ENCODE measurements around the gene HLTF.
"Not testable (repeated sequence)": the region's sequence is repeated elsewhere in the genome, so short reads cannot be mapped to it uniquely, and the experiment has no call there.

HLTF gene

GRCh38 chr3:149015393-149015792 is 70.9 kb downstream of the HLTF start:
- DNase-seq = no peak

GRCh38 chr3:149013726-149014125 is 72.6 kb downstream of the HLTF start:
- no peak for DNase-seq

- no peak for DNase-seq
Observed at GRCh38 chr3:149011676-149012075, 74.7 kb downstream of the HLTF start.

GRCh38 chr3:149010966-149011365 is 75.4 kb downstream of the HLTF start:
- DNase-seq = no peak

DNA sequence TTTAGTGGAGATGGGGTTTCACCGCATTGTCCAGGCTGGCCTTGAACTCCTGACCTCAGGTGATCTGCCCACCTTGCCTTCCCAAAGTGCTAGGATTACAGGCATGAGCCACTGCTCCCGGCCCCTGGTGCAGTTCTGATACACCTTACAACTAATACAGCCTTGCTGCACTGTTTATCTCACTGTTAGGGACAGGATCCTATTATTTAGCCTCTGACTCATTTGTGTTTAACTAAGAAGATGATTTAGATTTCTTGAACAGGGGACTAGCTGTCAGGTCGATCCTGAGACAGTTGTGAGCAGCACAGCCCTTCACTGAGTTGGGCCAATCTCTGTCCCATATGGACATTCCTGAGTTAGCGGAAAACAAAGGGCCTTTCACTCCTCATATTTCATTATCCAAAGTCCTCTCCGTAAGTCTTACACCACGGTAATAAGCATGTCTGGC is 75.8 kb downstream of the HLTF start:
- DNase-seq = no peak

DNA sequence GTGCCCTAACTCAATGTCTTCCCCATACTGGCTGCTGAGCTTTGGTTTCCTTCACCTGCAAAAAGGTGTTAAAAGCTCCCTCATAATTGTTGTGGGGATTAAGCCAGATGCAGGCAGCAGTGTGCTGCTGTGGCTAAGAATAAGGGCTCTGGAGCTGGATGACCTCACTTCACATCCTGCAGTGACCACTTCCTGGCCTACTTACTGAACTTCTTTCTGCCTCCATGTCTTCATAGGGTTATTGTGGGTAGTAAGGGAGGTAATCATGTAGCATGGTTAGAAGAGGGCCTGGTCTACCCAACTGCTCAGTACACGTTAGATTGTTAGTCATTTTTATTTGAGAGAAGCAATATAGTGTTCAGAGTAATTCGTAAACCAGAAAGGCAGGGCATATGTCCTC is 76.6 kb downstream of the HLTF start:
- DNase-seq = no peak

GRCh38 chr3:149007567-149008257 is 78.6 kb downstream of the HLTF start:
- DNase-seq = no peak

DNA sequence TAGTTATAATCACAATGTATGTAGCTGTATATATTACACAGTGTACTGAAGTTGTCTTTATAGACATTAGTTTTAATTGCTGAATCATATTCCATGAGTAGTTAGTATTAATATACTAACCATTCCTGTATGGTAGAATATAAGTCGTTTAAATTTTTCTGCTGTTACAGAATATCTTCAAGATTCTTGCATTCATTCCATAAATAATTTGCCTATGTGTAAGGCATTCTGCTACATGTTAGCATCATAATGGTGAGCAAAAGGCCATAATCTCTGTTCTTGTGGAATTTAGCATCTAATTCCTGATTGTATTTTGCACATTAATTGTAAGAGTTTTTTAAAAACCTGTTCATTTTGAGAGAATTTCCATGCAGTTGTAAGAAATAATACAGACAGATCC is 80.9 kb downstream of the HLTF start:
- DNase-seq = no peak

DNA sequence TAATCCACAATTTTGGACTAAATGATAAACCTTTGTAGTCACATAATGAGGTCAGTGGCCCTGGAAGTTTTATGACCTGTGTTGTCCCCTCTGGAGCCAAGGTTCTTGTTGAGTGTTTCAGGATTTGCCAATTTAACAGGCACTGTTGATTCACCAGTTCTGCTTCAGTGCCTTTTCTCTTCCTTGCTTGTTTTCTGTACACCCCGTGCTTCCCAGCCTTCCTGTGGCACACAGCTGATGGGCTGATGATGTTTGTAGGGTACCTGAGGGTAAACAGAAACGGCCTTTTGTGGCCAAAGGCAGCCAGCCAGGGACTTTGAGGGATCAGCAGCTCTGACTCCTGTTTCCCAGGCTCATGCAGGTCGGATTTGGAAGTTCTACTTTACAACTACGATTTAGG is 81.7 kb downstream of the HLTF start:
- no peak for DNase-seq

DNA sequence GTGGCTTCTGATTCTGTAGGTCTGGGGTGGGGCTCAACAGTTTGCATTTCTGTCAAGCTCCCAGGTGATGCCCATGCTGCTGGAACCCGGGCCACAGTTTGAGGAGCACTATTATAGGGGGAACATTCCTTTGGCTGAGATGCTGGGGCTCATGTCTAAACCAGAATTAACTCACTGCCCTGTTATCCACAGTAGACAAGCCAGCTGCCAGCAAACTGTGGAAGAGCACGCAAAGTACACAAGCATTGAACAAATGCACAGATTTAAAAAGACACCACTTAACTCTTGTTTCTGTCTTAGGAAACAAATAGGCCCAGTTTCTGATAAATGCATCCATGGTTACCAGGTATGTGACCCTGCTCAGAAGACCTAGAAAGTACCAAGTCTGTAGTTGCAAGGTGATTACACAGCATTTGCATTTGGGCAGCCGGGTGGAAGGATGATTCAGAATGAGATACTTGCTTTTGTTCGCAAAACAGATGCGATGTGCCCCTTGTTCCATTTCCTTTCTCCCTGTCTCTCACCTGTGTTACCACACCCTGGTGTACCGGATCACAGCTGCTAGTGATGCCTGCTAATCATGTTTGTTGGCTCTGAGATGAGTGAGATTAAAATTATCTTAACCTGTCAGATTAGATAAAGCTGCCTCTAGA is 82.6 kb downstream of the HLTF start:
- no peak for DNase-seq

- no peak for DNase-seq
Observed at GRCh38 chr3:149001727-149002126, 84.6 kb downstream of the HLTF start.

- DNase-seq = no peak
Observed at GRCh38 chr3:149000206-149000745, 86.1 kb downstream of the HLTF start.

GRCh38 chr3:148999806-149000205 is 86.5 kb downstream of the HLTF start:
- no peak for DNase-seq

- DNase-seq = peak in 1 of 6 experiments; percentile 5
Observed at GRCh38 chr3:148998715-148999423, 87.5 kb downstream of the HLTF start.

DNA sequence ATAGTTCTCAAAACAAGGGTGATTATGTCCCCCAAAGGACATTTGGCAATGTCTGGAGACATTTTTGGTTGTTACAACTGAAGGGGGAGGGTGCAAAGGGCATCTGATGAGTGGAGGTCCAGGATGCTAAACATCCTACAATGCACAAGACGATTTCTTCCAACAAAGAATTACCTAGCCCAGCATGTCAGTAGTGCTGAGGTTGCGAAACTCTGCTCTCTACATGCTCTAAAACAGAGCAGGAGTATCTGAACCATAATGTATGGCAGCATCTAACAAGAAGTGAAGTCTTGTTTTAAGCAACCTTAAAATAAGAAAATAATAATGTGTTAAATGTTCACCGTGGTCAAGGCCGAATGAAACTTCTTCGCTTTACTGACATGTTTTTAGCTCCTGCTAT is 88.0 kb downstream of the HLTF start:
- DNase-seq = no peak

GRCh38 chr3:148997623-148998022 is 88.7 kb downstream of the HLTF start:
- no peak for DNase-seq

DNA sequence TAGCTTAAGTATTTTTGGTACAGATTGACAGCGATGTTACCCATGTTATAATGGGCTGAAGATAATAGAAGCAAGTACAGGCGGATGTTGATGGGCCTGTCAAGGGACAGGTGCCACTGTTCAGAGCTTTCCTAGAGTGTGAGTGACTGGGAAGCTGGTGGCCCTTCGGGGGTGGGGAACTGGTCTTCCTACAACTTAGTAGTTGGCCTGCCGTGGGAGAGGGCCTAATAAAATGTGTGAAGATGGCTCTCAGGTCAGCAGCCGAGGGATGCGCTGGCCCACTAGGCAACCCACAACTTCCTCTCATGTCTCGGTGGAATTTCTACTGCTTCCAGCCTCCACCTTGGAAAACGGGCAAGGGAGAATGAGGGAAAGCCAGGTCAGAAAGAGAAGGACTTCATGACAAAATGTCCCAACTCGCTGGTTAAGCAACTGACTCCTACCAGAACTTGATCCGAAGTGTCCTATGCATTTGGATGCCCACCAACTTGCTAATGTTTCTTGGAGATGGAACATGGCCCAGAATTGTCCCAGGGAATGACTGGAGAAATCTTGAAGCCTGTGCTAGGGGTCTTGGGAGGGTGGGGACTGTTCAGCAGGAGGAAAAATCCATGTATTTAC is 93.6 kb downstream of the HLTF start:
- no peak for DNase-seq

DNA sequence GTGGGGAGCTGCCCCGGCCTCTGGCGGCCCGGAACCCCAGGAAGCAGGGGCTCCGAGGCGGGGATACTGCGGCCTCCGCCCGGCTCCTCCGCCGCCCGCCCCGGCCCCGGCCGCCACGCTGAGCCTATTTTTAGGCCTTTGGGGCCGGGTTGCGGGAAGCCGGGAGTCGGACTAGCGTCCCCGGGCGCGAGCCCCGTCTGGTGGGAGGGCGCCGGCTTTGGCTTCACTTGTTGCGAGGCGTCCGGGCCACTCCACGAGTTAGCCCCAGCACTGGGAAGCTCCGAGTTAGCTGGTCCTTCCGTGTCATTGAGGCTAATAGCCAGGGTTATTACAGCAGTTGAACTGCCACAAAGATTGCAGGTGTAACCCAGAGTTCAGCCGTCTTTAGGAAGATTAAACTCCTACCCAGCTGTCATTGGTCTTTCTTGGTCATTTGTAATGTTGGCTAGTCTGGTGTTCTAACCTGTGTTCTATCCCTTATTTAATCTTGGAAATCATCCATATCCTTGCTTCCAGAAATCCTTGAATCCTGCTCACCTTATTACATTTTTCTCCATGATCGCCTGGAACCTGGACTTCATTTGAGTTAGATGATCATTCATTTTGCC is 94.2 kb downstream of the HLTF start:
- peak in 2 of 6 experiments; percentile 27 to 52 for DNase-seq

DNA sequence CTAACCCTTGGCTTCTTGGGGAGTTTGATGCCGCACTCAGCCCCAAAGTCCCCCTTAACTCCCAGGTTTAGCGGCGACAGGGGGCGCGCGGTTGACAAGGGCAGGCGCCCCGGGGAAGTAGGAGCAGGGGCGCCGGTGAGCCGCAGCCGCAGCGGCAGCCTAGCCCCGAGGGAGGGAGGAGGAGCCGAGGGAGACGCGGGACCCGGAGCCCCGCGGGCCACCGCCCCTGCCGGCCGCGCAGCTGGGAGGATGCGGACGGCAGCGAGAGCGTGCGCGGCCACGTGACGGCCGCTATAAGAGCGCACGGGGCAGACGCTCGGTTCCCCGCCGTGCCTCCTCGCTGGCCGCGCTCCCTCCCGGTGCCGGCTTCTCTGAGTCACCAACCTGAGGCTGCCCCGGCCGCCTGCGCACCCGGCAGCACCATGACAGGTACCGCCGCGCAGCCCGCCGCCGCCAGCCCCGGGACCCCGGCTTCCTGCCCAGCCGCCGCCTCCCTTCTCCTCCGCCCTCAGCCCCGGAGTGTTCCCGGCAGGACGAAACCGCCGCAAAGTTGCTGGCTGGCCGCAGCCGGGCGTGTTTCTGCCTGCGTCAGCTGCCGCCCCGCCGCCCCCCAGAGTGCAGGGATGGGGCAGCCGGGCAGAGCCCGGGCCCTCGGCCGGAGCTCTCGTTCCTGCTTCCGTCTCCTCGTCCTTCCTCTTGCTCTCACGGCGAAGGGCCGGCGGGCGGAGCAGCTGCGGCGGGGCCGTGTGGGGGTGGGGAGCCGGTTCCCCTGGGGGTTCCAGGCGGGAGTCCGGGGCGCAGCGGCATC is 94.9 kb downstream of the HLTF start, which contains the start of gene GYG1:
TSS of gene GYG1 (plus strand) at position 322 of the 808 bp plus-strand sequence. CDS start at position 423, 101 bp downstream.
- peak; percentile 64 to 78 (median 68) for DNase-seq

DNA sequence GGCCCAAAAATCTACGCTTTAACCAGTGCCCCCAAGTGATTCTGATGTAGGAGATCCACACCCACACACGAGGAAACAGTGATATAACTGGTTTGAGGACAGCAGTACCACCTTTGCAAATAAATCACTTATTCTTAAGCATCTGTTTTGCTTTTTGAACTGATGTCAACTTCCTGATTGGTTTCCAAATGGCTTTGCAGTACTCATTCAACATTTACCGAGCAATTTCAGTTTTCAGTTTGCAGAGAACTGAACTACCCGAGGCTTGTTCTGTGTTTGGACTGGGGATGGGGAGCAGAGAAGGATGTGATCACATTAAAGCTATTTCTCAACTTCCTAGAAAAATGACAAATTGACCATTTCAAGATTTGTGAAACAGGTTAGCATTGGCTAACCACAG is 96.1 kb downstream of the HLTF start:
- no peak for DNase-seq

DNA sequence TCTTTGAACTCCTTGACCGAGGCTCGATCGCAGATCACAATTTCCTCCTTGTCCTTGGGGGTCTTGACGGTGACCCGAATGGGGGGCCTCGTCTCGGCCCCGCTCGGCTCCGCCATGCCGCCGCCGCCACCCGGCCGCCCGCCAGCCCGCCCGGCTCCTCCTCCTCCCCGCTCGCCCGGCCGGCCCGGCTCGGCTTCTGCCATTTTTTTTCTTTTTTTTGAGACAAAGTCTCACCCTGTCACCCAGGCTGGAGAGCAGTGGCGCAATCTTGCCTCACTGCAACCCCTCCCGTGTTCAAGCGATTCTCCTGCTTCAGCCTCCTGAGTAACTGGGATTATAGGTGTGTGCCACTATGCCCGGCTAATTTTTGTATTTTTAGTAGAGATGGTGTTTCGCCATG is 98.8 kb downstream of the HLTF start:
- DNase-seq = not testable (repeated sequence)

- DNase-seq = no peak
Observed at GRCh38 chr3:148981273-148981672, 105.1 kb downstream of the HLTF start.
